GM18498 (cell line): ENCODE measurements around the gene SEMA4D.

Experiments used
- ATAC-seq: cut with Tn5 transposase; IDR thresholded peaks from one replicate; pipeline ENCODE4 v1.9.1; 2021; ENCODE audit warnings: mild to moderate bottlenecking, moderate library complexity; ENCODE audit not compliant: unreplicated experiment

Gene SEMA4D

DNA sequence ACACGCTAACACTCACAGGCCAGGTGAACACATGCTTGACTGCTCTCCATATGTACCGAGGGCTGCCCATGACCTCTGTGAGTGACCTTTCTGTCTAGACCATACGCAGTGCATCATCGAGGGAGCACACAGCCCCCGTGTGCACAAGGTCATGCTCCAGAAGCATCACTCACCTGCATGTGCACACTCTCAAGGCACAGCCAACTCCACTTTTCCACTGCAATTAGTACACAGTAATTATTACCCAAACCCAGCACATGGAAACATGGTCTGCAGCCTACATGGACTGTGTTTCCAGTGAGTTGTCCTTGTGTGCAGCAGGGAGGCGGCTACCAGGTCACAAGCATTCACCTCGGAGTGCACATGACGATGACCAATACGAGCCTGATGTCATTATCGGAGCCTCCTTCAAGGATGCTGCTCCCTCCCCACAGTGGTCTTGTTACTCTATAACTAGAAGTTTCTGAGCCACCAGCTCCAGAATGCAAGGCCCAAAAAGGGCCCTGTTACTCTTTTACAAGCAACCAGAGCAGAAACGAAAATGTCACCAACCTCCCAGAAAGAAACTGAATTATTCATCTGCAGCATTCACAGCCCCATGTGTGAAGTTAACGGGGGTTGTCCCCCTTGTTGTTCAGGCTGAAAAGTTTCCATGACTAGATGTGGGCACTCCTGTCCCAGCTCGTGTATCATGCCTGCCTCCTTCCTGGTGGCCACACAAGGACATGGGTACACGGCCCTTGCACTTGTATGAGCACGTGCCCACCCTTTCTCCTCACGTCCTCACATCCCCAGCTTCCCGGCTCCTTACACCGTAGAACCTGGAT is 31.2 kb downstream of the SEMA4D start:
- ATAC-seq = peak; percentile 64

- ATAC-seq = no peak
Observed at GRCh38 chr9:89465726-89466308, 32.1 kb downstream of the SEMA4D start.

GRCh38 chr9:89465001-89465451 is 32.9 kb downstream of the SEMA4D start:
- no peak for ATAC-seq

GRCh38 chr9:89464300-89464901 is 33.5 kb downstream of the SEMA4D start:
- peak; percentile 25 for ATAC-seq

DNA sequence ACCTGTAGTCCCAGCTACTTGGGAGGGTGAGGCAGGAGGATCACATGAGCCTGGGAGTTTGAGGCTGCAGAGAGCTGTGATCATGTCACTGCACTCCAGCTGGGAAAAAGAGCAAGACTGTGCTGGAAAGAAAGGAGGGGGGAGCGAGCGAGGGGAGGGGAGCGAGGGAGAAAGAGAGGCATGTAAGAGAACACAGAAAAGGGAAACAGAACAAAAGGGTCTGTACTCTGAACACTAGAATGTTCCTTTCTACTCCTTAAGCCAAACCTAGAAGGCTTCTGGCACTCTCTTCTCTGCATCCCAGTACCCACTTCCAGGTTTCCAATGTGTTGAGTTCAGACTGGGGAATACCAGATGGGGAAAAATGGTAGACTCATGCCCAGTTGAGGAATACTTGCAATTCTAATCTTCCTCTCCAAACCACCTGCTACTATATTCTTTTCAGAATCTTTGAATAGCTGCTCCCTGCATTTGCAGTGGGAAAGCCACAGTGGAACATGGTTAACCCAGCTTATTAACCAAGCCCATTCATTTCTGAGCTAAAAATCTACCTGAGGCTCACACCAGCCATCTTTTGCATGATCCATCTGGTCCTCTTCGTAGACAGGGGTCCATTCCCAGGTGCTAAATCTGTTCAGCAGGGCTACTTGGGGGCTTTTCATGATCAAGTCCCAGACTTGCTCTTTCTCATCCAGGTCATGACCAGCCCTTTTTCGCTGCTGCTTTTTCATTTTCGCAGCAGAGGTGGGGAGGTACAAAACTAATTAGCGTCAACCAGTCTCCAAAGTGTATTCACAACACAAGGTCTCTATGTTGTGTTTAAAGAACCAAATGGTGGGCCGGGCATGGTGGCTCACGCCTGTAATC is 34.9 kb downstream of the SEMA4D start:
- ATAC-seq = no peak

DNA sequence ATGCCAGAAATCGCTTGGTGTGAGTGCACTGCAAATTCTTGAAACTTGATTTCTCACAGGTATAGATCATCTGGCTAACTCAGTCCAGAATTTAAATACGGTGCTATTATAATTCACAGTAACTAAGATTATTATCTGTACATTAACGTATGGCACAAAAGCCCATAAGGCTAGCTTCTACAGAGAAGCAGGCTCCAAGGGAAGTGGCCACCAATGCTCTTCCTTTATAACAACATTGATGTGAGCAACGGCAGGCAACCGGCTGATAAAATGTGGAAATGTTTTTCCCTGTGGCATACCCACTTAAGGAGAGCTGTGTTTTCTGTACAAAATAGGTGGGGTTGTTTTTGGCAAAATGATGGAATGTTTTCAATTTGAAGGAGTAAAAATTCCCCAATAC is 35.7 kb downstream of the SEMA4D start:
- ATAC-seq = no peak

GRCh38 chr9:89461265-89461664 is 36.6 kb downstream of the SEMA4D start:
- no peak for ATAC-seq

- no peak for ATAC-seq
Observed at GRCh38 chr9:89460551-89460950, 37.4 kb downstream of the SEMA4D start.

DNA sequence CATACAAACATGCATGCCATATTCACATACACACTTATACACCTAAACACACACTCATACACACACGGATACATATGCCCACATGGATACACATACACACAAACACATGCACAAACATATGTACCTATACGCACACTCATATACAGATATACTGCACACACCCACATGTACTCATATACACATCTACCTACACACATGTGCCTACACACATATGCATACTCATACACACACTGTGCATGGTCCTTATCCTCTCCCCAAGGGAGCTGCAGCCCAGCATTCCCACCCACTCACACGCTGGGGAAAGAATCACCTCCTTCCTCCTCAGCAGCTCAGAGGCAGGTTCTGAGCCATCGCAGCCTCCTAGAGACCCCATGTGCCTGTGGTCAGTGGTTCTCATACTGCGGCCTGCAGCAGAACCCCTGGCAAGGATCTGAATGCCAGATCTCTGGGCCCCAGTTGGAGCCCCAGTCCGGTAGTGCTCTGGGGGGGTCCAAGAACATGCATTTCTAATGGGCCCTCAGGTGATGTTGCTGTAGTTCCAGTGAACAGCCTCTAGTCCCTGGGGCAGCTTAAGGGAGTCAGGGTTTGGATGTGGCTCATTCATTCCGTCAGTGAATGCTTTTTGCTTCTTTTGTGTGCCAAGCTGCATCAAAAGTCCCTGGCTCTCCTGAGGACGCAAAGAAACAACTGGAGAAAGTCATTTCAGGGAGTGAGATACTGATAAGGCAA is 39.0 kb downstream of the SEMA4D start:
- ATAC-seq = no peak

DNA sequence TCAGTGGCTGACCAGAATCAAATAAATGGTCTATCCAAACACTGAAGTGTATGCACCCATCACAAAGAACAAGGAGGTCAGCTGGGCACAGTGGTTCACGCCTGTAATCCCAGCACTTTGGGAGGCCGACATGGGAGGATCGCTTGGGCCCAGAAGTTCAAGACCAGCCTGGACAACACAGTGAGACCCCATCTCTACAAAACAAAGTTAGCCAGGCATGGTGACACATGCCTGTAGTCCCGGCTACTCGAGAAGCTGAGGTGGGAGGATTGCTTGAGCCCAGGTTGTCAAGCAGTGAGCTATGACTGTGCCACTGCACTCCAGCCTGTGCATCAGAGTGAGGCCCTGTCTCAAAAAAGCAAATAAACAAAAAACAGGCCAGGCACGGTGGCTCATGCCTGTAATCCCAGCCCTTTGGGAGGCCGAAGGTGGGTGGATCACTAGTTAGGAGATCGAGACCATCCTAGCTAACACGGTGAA is 40.5 kb downstream of the SEMA4D start:
- ATAC-seq = no peak

DNA sequence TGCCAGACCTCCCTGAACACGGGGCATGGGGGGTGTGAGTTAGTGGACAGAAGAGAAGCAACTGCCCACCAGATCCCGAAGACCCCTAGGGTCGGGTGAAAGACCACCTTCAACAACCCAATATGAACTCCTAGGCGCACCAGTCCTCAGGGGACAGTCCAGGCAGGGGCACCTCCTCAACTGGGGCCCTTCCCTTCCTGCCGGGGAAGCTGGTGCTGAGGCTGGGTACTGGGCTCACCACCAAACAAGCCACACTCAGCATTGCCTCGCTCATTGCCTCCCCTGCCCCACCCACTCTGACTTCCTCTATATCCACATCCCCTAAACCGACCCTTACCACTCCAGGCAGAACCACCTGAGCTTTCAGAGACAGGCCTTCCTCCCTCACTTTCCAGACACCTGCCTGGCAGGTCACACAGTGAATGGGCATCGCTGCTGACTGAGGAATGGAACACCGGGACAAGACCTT is 42.5 kb downstream of the SEMA4D start:
- ATAC-seq = no peak

DNA sequence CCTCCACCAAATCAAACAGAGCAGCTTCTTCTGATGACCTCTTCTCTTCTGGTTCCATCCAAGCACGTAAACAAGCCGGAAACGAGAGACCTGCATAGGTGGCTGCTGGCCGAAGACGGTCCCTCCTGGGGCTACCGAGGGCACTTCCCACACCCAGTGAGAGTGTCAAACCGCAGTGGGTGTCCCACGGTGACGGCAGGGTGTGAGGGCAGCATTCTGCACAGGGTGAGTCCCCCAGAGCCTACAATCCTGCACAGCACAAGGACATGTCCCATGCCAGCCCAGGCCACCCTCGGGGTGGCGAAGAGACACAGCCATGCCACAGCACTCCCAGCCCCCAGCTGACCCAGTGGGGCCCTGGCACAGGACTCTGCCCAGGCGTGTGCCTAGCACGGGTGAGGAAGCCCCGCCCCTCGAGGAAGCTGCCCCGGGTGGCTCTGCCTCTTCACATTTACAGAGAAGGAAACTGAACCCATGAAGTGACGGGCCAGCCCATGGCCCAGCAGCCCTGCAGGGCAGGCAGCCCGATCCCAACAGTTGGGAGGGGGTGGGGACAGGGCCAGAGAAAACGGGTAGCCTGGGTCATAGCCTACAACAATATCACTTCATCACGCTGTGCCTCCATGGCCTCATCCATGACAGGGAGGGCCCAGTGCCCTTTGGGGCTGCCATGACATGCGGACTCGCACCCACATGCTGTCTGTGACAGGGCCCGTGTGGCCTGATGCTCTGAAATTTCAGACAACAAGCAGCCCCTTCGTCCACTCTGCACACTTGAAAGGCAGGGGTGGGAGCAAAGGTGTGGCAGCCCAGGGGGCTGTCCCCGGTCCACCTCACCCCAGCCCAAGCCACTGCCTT is 43.2 kb downstream of the SEMA4D start:
- ATAC-seq = no peak

DNA sequence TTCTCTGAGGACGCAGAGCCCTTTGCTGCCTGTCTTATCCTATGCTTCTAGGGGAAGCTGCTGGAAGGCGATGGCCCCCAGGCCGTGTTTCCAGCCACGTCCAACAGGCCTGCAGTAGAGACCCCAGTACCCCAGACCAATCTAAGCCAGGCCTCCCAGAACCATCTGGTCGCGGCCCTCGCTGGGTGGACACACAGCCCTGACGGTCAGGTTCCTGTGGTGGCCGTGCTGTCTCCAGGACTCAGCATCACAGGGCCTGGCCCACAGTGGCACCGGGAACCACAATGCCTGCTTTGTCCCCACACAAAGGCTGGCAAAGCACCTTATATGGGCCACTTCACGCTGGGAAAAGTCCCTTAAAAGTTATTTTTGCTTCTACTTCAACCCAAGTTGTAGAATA is 44.5 kb downstream of the SEMA4D start:
- ATAC-seq = no peak

DNA sequence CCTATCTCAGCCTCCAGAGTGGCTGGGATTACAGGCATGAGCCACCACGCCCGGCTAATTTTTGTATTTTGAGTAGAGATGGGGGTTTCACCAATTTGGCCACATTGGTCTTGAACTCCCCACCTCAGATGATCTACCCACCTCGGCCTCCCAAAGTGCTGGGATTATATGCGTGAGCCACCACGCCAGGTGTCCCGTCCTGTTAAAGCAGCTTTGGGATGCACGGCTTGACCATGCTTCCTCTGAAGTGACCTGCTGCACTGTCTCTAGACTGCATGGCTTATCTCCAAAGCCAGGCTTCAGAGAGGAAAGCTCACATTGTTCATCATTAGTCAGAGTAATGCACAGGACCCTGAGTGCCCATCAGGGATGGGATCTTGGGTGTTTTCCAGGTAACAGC is 45.4 kb downstream of the SEMA4D start:
- no peak for ATAC-seq

DNA sequence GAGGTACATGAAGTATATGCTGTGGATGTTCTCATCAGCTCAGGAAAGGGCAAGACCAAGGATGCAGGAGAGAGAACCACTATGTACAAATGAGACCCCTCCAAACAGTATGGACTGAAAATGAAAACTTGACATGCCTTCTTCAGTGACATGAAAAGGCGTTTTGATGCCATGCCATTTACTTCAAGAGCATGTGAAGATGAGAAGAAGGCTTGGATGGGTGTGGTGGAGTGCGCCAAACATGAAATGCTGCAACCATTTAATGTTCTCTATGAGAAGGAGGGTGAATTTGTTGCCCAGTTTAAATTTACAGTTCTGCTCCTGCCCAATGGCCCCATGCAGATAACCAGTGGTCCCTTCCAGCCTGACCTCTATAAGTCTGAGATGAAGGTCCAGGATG is 47.7 kb downstream of the SEMA4D start:
- no peak for ATAC-seq

GRCh38 chr9:89449261-89449671 is 48.6 kb downstream of the SEMA4D start:
- no peak for ATAC-seq

DNA sequence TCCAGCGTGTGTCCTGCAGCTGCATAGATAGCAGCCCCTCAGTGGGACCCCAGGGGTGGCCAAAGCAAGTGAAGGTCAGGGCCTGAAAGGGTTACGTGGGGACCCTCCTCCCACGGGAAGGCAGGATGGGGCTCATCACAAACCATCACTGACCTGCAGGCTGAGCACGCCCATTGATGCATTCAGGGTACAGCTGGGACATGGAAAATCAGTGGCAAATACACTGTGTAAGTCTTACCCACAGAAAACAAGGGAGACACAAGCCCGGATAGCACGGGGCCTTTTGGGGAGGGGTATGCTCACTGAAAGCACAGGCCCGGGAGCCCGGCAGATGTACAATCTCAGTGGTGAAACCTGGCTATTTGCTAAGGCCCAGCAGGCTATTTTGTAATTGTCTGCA is 49.1 kb downstream of the SEMA4D start:
- no peak for ATAC-seq

DNA sequence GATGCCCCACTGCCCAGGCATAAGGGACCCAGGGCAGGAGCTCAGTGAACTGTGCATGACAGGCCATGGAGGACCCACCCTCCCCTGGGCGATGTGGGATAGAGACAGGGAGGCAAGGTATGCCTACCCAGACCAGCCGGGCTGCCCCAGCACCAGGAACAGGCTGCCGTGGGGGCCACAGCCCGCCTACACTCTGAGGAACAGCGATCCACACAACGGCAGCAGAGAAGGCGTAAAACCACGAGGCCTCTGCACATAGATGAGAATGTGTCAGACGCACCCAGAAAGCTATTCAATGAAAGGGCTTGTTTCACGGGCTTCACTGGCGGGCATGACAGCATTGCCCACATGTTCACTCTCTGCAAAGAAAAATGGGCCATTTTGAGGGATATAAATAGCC is 49.5 kb downstream of the SEMA4D start:
- peak; percentile 41 for ATAC-seq

GRCh38 chr9:89447416-89447815 is 50.5 kb downstream of the SEMA4D start:
- ATAC-seq = no peak
